Measurements from ENCODE around the gene NFXL1.
"Not testable (repeated sequence)": the region's sequence is repeated elsewhere in the genome, so short reads cannot be mapped to it uniquely, and the experiment has no call there.

The NFXL1 gene

DNA sequence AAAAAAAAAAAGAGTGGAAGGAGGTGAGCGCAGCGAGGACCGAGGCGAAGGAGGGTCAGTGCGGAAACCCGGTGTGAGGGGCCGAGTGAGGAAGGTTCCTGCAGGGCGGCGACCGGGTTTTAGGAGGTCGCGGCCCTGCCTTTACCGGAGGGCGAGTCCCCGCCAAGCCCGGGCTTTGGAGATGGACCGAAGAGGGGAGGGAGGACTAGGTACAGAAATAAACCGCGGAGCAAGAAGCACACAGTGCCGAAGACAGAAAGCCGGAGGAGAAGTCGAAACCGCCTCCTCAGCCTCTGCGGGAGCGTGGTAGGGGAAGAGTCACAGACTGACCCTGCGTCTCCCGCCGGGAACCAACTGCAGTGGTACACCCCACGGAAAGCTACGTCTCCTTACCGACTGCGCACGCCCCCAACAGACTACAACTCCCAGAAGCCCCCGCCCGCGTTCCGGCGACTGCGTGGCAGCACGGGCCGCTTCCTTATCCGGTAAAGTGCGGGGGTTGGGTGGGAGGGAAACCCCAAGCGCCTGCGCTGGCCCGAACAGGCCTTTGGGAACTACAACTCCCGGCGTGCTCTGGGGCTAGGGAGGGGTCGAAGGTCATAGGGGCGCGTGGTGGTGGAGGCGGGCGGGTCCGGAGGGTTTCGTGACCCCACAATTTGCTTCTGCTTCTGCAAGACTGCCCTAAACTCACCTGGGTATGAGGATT is at the start of gene NFXL1:
Gene NFXL1 (minus strand): TSS at position 364 of the 706 bp plus-strand sequence. CDS start 380 bp downstream, outside the sequence.
- peak; percentile 97 for DNase-seq

DNA sequence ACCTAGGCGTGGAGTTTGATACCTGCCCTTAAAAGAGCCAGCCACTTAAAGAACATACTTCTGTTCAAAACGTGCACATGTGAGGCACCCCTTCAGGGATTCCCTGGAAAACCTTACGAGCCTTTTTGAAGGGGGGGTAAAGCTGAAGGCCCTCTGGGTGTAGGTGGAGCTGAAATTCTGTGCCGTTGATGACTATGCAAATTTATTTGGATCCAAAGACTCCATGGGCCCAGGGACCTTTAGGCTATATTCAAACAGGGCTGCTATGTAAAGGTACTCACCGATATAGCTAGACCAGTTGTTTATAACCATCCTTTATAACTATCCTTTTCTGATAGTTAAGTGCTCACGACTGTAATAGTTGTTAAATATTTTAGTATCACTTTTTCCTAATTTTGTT is 40.3 kb upstream of the NFXL1 start:
- no peak for DNase-seq

DNA sequence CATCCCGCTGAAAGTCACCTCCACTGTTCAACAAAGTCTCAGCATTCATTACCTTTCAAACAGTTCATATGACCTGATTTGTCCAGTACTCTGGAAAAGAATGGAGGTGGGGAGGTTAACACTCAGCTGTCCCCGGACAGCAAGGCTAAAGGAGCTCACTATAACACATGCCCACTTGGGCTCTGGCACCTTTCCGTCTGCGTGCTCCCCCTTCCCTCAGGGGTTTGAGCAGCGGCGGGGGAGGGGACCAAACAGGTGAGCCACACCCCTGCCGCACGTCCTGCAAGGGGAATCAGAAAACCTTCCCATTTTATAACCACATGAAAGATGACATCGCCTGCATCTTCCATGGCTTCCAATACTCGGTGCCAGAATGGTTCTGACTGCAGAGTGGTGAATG is 39.9 kb upstream of the NFXL1 start:
- no peak for DNase-seq

DNA sequence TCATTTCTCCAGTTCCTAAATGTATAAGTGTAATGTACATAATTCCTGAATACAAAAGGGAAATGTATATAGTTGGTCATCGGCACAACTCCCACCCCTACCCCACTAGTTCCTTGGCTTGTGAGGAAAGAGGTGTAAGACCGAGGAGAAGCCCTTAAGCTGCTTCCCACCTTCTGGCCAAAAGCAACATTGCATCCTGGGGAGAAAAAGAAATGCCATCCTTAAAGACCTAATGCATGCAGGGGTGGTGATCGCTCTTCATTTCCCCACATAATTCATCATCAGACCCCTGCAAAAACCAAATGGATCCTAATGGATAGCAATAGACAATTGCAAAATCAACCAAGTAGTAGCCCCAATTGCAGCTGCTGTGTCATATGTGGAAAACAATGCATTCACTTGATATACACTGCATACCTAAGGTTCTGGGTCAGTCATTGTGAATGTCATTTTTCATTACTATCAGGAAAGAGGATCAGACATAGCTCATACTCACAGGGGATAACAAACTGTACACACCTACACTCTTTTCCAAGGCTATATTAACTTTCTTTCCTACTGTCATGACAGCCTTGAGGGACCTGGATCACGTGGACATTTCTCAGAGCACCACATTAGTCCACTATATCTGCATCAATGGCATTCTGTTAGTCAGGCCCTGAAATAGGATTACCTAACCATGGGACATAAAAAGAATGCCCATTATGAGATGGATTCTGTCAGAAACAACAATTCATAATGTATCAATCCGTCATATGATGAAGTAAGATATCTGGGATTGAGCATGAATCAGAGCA is 31.7 kb upstream of the NFXL1 start:
- DNase-seq, result no peak

DNA sequence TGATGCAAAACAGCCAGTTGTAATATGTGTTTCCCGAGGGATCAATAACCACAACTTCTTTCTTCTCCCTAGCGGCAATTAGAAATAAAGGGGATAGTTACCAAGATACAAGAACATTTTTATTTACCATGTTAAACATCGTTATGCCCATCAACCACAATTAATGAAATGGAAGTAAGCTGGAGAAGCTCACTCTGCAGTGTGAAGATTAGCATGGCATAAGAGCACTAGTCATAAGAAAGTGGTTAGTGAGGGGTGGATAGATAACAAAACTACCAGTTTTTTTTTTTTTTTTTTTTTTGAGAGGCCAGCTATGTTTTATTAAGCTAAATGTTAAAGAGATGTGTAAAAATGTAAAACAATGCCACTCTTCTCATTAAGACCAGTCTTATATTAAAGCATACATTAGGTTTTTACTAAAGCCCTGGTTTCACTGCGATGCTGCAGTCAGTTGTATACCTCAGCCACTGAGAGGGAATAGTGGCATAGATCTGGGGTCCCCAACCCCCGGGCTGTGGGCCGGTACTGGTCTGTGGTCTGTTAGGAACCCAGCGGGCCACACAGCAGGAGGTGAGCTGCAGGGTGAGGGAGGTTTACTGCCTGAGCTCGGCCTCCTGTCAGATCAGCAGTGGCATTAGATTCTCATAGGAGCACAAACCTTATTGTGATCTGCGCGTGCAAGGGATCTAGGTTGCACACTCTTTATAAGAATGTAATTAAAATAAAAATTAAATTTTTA is 27.9 kb upstream of the NFXL1 start:
- no peak for DNase-seq

DNA sequence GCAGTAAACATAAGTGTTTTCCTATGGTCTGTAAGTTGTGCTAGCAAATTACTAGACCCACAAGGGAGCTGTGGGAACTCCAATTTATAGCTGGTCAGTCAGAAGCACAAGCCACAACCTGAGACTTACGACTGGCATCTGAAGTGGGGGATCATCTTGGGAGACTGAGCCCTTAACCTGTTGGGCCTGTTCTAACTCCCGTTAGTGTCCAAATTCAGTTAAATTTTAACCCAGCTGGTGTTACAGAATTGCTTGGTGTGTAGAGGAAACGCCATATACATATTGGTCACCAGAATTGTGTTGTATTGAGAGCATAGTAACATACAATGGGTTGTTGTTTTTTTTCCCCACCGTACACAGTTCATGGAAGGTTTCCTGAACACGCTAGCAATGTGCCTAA is 25.1 kb upstream of the NFXL1 start:
- DNase-seq, result no peak

DNA sequence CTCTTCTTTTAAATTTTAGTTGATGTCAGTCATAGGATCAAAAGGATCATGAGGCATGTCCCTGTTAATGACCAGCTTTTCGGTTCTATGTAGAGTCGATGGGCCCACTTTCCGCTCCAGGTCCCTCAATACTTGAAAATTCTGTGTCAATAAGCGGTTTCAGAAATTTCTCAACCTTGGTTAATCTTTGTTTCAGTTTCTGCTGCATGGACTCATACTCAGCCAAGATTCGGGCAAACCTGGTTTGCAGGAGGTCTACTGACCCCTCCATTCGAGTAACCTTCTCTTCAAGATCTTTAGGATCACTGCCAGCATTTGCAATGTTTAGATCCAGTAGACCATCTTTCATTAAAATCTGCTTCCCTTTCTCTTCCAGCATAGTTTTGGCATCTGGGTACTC is 22.0 kb upstream of the NFXL1 start:
- no peak for DNase-seq

DNA sequence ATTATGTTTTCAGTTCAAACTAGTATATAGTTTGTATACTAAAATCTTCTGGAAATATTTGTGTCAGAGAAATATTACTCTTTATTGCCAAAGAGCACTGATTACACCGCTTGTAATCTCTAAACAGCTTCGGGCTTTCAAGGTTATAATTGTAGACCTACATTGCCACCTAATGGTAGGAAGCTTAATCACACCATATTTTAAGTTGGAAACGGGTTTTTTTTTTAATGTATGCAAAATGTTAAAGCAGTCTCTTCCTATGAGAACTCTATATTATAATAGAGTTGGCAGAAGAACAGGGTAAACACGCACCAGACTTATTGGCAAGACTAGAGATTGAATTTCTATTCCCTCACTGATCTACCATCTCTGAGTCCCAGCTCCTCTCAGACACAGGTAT is 19.5 kb upstream of the NFXL1 start:
- DNase-seq, result peak; percentile 40

DNA sequence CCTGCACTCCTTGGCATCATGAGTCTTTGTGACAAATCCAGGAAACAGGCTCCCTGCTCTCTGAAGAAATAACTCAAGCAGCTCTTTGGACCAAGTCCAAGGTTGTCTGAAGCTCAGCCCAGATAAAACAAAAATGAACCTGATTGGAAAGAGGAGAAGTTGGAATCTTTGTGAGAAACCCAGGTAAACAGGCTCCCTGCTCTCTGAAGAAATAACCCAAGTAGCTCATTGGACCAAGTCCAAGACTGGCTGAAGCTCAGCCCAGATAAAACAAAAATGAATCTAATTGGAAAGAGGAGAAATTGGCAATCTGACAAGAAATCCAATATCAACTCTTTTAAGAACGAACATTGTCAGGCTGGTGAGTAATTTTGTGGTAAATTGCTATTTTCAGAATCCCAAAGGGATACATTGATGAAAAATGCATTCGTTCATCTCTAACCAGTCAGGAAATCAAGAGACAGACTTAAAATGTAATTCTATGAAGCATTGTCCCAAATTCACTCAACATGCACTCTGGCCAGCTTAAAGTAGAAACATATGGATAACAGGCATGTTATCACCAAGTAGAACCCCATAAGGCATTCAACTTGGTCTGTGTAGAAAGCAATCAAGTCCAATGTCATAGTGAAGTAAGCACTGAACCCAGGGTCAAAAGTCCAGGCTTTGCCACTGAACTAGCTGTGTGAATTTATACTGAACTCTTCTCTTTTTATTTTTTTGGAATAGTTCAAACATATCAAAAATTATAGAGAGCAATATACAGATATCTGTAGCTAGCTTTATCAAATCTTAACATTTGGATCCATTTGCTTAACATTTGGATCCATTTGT is 16.8 kb upstream of the NFXL1 start:
- peak; percentile 59 for DNase-seq

DNA sequence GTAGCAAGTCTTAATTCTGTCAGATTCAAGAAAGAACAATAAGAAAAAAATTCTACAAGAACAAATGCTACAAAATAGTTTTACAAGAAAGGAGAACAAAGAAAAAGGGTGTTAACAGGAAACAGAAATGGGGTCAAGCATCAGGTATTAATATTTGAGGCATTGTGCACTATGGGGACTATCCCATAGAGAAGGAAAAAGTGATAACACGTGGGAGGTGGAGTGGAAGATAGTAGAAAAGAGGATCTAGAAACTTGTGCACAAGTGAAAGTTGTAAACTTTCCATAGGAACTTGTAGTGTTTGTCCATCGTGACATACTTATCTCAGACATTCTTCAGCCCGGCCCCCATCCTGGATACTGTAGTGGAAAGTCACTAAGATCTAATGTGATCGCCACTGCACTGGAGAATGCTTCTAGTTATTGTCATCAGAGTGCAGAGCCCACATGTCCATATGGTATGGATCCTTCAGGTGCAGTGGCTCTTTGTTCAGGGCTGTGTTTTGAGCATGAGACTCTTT is 15.4 kb upstream of the NFXL1 start:
- DNase-seq, result no peak

DNA sequence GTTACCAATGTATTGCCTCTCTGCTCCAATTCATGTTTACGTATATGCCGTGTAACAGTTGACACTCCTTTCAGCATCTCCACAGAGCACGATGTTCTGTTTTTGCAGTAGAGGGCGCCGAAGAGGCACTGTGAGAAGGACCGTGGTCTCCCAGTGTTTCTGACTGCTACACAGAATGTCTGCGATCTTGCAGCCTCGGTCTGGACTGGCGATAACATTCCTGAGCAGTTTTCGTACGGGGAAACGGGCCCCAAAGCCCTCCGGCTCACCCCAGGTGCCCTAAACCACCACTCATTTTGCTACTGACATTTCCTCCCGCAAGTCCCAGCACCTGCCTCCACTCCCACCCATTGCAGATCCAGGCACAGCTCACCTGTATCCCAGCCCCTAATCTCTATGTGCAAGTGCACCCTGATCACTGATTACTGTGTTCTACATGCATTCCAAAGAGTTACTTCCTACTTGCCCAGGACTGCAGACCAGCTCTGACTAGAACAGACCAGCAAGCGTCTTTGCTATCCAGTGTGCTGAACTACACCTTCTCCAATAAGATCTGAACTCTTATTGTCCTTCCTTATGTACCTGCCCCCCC is 12.4 kb upstream of the NFXL1 start:
- DNase-seq, result peak; percentile 68

DNA sequence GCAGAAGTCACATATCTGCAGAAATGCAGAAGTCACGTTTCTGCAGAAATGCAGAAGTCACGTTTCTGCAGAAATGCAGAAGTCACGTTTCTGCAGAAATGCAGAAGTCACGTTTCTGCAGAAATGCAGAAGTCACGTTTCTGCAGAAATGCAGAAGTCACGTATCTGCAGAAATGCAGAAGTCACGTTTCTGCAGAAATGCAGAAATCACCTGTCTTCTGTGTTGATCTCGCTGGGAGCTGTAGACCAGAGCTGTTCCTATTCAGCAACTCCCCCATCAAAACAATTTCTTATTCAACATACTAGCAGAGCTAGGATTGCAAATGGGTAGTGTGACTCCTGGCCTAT is 8.9 kb upstream of the NFXL1 start:
- DNase-seq, result not testable (repeated sequence)

DNA sequence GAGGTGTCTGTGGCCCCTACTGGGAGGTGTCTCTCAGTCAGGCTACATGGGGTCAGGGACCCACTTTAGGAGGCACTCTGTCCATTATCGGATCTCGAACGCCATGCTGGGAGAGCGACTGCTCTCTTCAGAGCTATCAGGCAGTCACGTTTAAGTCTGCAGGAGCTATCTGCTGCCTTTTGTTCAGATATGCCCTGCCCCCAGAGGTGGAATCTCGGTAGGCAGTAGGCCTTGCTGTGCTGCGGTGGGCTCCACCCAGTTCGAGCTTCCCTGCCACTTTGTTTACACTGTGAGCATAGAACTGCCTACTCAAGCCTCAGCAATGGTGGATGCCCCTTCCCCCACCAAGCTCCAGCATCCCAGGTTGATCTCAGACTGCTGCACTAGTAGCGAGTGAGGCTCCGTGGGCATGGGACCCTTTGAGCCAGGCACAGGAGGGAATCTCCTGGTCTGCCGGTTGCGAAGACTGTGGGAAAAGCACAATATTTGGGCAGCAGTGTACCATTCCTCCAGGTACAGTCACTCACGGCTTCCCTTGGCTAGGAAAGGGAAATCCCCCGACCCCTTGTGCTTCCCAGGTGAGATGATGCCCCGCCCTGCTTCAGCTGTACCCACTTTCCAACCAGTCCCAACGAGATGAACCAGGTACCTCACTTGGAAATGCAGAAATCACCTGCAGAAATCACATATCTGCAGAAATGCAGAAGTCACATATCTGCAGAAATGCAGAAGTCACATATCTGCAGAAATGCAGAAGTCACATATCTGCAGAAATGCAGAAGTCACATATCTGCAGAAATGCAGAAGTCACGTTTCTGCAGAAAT is 8.3 kb upstream of the NFXL1 start:
- not testable (repeated sequence) for DNase-seq

DNA sequence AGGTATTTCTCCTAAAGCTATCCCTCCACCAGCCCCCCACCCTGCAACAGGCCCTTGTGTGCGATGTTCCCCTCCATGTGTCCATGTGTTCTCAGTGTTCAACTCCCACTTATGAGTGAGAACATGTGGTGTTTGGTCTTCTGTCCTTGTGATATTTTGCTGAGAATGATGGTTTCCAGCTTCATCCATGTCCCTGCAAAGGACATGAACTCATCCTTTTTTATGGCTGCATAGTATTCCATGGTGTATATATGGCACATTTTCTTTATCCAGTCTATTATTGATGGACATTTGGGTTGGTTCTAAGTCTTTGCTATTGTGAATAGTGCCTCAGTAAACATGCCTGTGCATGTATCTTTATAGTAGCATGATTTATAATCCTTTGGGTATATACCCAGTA is 2.8 kb upstream of the NFXL1 start:
- not testable (repeated sequence) for DNase-seq

DNA sequence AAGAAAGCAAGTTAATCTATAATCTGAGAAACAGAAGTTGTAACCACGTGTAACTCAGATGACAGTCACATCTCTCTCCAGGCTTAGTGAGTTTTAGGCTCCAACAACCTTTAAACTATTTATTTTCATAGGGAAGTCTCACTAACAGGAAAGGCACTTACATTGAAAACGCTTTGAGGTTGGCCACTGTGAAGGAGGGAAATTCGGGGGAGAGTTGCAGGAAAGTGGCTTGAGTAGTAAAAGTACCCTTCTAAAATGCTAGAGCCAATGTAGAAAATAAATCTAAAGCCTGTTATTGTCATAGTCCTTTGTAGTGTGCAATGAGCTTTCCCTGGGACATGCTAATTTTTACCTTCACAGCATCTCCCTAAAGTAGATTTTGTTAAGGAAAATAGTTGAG is 995 bp upstream of the NFXL1 start:
- no peak for DNase-seq

DNA sequence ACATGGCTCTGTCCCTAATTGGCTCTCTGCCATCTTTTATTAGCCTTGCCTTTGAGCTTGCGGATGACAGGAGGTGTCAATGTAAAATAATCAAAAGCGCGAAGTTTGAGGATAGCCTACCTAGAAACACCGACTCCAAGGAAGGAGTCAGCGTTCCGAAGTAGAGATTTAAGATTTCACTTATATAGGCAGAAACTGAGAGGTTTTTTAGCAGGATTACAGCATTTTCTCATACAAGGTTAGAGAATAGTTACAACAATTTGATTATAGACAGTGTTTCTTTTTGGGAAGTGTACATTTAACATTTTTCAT is 499 bp upstream of the NFXL1 start:
- DNase-seq, result no peak

DNA sequence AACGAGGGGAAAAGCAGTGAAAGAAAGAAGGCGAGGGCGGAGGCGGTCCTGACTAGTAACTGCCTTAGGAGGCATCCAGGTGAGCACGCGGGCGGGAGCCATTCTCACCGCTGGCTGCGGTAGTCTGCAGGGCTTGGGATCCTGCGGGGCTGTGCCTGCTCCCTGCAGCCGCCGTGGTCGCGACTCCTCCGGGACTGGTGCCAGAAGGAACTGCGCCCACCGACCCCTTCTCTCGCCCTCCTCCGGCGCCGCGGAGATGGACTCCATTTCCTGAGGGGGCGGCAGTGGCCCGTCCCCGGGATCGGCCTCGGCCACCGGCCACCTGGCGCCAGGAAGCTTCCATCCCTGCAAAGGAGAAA is 543 bp downstream of the NFXL1 start:
- peak; percentile 14 for DNase-seq

DNA sequence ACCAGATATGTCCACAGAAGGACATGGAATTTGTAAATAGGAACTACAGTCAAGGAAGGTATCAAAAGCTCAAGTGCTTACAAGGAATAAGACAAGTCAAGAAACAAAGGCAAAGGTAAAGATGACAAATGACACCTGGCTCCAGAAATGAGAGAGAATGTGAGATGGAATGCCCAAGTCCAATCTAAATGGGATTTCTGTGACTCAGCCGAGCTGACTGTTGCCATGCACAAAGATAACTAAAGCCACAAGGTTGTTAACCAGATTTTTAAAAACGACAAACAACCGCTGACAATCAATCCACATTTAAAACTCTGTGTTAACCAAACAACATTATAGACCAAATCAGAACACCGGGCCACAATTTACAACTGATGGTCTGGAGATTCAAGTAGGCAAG is 1.1 kb downstream of the NFXL1 start:
- peak; percentile 21 for DNase-seq

DNA sequence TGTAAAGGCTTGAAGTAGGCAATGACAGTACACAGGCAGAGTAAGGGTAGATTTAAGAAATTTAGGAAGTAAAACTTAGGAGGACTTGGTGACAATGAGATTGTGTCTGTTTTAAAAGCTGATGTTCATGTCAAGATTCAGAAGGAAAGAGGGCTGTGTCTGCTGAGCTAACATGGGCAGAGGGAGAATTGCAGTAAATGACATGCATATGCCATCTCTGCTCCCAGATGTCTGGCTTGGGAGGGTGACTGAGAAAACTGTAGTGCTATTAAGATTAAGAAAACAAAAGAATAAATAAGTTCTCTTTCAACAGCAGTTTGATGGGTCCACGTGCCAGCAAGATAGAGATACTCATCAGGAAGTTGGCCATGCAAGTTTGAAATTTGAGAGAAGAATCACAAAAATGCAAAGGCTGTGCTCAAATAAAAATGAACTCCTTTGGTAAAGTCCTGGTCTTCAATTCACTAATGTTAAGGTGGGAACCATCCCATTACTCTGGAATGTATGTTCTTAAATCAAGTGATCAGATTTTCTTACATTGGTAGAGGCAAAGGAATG is 7.2 kb downstream of the NFXL1 start:
- DNase-seq, result no peak

DNA sequence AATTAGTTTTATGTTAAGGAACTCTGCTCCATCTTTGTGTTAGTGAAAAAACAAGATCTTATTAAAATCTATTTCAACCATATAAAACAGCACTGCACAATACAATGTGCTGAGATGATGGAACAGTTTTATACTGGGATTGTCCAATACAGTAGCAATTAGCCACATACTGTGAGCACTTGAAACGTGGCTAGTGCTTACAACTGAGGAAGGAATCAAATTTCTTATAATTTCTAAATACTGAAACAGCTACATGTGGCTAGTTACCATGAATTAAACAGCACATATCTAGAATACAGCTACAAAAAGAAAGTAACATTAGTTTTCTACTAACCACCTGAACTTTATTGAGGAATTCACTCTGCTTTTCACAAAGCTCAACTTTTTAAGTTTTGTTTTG is 14.7 kb downstream of the NFXL1 start:
- DNase-seq, result no peak

DNA sequence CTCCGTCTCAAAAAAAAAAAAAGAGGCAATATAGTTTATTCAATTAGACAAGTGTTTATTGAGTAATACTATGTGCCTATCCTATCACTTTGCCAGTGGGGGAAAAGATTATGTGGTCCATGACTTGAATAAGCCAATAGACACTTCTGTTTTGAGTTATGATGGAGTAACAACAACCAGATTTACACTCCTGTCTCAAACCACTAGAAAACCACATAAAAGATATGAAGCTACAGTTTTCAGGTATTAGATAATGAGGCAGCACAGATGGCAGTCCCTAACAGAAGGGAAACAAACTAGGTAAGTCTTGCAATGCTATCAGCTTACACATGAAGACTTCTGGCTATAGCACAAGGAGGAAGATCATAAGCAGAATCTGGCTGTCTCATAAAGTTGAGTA is 22.5 kb downstream of the NFXL1 start:
- no peak for DNase-seq
